HG03469 (cell line): Measurements from ENCODE around the gene SCYL3.
"Not testable (repeated sequence)": the region's sequence is repeated elsewhere in the genome, so short reads cannot be mapped to it uniquely, and the experiment has no call there.

ENCODE experiments used
- ATAC-seq: cut with Tn5 transposase; IDR thresholded peaks from one replicate; pipeline ENCODE4 v1.9.1; 2021; ENCODE audit warnings: mild to moderate bottlenecking, moderate library complexity, moderate number of reproducible peaks; ENCODE audit not compliant: unreplicated experiment

The SCYL3 gene

DNA sequence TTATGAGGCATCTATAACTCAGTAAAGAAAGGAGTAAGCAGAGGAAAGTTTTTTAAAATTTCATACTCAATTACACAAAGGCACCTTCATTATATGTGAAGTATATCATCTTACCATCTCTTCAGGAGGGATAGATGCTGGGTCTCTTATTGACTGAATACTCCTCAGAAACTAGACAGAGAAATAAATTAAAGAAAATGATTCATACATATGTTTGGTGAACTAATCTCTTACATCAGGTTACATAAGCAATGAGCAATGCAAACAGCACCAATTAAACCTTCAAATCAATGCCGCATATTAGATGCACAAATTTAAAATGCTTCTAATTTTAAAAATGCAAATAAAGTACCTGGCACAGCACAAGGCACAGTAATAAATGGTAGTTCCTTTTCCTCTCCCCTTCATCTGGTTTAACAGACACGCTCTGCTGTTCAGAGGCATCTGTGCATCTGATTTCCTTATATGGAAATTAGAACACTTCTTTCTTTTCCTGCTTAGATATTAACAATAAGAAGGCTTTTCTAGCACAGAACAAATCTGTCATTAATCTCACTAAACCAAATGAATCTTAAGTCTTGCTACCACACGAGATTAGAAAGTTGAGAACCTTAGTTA, 20.0 kb downstream of the SCYL3 start:
- ATAC-seq, result no peak

DNA sequence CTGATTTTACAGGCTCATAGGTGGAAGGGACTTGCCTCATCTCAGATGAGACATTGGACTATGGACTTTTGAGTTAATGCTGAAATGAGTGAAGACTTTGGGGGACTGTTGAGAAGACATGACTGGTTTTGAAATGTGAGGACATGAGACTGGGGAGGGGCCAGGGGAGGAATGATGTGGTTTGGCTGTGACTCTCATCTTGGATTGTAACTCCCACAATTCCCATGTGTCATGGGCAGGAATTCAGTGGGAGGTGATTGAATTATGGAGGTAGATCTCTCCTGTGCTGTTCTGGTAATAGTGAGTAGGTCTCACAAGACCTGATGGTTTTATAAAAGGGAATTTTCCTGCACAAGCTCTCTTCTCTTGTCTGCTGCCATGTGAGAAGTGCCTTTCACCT, 20.8 kb downstream of the SCYL3 start:
- ATAC-seq, result no peak

- ATAC-seq, result not testable (repeated sequence)
These were observed 21.7 kb downstream of the SCYL3 start for GRCh38 chr1:169871988-169872387.

DNA sequence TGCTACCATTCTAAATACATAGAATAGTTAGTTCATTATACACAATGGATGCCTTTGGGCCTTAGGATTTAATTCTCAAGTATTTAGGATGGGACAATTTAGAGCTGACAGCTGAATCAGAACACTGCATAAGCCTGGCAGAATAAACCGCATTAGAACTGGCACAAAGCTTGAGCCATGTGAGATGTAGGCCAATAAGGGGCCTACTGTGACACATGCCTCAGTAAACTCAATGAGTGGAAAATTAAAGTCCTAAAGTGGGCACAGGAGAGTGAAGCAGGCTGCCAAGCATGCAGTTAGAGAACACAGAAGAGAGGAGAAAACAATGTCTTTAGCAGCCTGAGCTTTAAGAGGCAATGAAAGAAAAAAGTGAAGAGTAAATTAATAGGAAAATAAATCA, 24.3 kb downstream of the SCYL3 start:
- ATAC-seq, result no peak

DNA sequence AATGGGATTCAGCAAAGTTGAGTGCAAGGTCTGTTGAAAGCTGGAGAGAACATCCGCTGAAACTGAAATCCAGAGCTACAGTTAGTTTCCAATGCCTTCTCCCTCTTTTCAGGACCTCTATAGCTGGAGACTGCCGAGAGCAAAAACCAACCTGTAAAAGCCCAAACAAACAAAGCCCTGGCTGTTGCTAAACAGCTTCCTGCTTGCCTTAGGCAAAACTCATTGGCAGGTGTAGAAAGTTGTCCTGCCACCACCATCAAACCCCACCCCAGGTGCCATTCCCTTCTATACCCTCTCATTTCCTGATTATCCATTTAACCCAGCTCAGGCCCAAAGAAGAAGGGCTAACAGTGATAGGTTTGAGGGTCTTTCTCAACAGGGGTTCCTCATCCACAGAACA, 24.7 kb downstream of the SCYL3 start:
- ATAC-seq, result no peak

DNA sequence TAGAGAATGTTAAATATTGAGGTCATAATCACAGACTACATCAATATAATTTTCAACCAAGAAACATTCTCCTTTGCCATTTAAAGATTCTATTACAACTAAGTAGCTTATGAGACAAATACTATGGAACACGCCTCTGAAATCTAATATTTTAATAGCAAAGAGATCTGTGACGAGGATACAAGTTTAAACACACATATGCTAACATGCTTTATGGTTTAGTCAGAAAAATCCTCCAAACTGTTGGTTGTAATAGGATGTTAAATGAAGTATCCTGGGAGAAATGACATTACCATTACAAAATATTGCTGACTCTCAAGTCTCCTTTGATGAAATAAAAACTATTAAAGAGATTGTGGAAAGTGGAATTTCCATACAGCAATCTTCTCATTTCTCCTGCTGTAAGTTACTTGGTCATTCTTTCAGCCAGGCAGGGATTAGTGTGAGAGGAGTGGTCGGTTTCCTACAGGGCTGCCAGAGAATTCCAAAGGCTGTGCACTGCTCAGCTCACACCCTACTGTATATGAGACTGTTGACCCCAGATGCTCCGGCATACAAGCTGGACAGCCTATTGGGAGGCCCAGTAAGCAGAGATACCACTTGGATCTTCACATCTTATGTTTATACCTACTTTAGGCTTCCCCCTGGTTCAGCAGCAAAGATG, 26.6 kb downstream of the SCYL3 start:
- ATAC-seq, result no peak

DNA sequence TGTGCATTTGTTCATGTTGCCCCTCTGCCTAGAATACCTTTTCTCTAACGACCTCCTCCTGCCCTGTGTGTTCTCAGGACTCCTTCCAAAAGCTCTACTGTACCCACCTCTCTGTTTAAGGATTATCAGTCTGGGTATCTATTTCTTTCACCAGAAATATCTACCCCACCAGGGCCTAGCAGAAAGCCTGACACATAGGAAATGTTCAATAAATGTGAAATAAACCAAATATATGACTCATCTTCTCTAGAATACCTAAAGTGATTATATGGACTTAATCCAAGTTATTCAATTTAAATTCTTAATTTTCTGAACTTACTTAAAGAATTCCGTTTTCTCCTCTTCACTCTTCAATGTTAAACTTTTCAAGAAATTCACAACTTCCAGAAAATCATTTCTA, 27.1 kb downstream of the SCYL3 start:
- no peak for ATAC-seq

DNA sequence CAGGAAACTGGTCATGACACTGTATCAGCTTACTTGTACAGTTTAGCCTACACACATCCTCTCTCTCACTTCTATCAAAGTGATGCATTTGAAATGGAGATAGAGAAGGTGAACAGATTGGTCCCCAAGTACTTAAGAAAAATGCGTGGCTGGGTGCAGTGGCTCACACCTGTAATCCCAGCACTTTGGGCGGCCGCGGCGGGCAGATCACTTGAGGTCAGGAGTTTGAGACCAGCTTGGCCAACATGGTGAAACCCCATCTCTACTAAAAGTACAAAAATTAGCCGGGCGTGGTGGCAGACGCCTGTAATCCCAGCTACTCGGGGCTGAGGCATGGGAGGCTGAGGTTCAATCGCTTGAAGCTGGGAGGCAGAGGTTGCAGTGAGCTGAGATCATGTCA, 29.2 kb downstream of the SCYL3 start:
- not testable (repeated sequence) for ATAC-seq

DNA sequence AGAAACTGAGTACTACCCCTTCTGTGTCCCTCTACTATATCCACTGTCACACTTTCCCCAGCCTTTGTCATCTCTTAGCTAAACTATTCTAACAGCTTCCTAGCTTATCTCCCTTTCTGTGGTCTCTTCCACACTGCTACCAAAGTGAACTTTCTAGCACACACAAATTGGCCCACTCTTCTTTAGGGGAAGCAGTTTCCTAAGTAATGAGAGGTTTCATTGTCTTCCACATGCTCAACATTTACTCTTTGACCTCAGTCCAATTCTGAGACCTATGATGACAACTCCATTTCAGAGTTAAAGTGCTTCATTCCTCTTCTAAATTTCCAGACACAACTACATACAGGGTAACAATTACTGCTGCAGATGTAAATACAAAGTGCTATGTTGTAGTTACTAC, 32.9 kb downstream of the SCYL3 start:
- no peak for ATAC-seq

GRCh38 chr1:169860187-169860586, 33.5 kb downstream of the SCYL3 start:
- ATAC-seq, result peak; percentile 59

- ATAC-seq, result no peak
These were observed 34.7 kb downstream of the SCYL3 start for GRCh38 chr1:169859001-169859400.

DNA sequence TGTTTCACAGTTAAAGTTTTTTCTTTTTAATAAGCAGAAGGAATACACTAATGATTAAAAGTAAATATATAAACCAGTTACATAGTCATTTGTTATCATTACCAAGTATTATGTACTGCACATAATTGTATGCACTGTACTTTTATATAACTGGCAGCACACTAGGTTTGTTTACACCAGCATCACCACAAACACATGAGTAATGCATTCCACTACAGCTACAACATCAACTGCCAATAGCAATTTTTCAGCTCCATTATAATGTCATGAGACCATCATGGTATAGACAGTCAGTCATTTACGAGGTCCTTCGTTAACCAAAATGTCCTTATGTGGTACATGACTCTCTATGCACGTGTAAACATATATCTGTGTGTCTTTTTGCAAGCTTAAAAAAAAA, 35.2 kb downstream of the SCYL3 start:
- ATAC-seq, result no peak

DNA sequence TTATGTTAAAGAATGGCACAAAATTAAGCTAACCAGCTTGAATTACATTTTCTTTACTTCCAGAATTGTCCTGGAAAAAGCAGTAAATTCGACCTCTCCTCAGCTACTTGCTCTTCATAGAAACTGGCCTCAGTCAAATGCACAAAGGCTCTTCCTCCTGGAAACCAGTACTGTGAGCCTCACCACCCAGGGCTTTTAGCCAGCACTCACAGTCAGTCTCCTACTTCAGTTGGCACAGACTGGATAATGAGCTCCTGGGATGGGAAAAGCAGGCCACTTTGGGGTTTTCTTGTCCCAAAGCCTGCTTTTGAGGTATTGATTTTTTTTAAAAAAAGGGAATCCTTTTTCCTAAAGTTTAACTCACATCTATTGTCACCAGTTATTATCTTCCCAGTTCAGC, 40.4 kb downstream of the SCYL3 start:
- no peak for ATAC-seq

GRCh38 chr1:169849346-169850022, 44.2 kb downstream of the SCYL3 start:
- no peak for ATAC-seq

- no peak for ATAC-seq
These were observed 45.2 kb downstream of the SCYL3 start for GRCh38 chr1:169848456-169848855.

DNA sequence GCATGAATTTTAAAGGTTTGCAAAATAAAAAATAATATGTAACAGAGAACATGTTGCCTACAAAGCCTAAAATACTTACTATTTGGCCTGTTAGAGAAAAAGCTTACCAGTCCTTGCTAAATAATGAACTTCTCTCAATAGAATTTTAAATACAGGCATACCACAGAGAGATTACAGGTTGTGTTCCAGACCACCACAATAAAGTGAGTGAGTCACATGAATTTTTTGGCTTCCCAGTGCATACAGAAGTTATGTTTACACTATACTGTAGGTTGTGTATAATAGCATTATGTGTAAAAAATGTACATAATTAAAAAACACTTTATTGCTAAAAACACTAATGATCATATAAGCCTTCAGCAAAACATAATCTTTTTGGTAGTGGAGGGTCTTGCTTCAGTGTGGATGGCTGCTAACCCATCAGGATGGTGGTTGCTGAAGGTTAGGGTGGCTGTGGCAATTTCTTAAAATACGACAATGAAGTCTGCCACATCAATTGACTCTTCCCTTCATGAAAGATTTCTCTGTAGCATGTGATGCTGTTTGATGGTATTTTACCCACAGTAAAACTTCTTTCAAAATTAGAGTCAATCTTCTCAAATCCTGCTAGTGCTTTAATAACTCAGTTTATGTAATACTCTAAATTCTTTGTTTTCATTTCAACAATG, 48.6 kb downstream of the SCYL3 start:
- no peak for ATAC-seq

DNA sequence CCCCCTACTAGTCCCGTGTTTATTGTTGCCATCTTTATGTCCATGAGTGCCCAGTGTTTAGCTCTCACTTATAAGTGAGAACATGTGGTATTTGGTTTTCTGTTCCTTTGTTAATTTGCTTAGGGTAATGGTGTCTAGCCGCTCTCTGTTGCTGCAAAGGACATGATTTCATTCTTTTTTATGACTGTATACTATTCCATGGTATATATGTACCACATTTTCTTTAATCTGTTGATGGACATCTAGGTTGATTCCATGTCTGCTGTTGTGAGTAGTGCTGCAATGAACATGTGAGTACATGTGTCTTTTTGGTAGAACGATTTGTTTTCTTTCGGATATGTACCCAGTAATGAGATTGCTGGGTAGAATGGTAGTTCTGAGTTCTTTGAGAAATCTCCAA, 54.8 kb downstream of the SCYL3 start:
- ATAC-seq, result no peak

- no peak for ATAC-seq
These were observed 57.5 kb downstream of the SCYL3 start for GRCh38 chr1:169836198-169836597.

GRCh38 chr1:169835647-169836046, 58.0 kb downstream of the SCYL3 start:
- no peak for ATAC-seq

DNA sequence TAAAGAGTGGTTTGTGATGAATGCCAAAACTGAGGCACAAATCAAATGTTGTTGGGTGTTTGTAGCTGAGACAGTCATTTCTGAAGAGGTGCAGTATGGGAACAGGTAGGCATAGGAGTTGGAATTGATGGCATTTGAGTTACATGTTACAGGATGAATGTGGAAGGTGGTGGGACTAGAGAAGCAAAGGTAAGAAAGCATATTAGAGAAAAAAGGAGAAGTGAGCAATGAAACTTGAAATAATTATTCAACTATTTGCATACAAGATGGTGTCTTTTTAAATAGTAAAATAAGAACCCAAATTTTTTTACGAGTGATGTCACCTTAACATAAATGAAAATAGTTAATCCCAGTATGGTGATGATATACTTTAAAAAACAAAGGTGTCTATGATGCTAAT, 58.8 kb downstream of the SCYL3 start:
- ATAC-seq, result no peak

GRCh38 chr1:169833179-169833901, 60.4 kb downstream of the SCYL3 start:
- no peak for ATAC-seq
